GM21515 (cell line): ENCODE measurements around the gene SLC15A2.
"Not testable (repeated sequence)": the region's sequence is repeated elsewhere in the genome, so short reads cannot be mapped to it uniquely, and the experiment has no call there.

Experiments
- ATAC-seq: cut with Tn5 transposase; IDR thresholded peaks from one replicate; pipeline ENCODE4 v1.9.1; 2021; ENCODE audit not compliant: unreplicated experiment

SLC15A2 gene

DNA sequence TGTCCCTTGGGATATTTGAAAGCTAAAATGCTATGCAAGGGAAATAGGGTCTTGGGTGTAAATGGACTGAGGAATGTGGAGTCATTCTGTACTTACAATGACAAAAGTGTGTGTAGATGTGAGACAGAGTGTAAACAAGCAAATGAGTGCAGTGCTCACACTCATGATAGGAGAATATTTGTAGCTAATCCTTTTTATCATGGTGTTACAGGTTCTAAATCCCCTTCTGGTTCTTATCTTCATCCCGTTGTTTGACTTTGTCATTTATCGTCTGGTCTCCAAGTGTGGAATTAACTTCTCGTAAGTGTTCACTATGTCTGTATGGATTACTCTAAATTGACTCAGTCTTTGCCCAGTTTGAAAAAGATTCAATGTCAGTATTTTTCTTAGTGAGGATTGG is 30.5 kb downstream of the SLC15A2 start:
- no peak for ATAC-seq

GRCh38 chr3:121926380-121926779 is 32.2 kb downstream of the SLC15A2 start:
- ATAC-seq: no peak

- not testable (repeated sequence) for ATAC-seq
Measured at GRCh38 chr3:121938141-121938855, 44.1 kb downstream of the SLC15A2 start.

DNA sequence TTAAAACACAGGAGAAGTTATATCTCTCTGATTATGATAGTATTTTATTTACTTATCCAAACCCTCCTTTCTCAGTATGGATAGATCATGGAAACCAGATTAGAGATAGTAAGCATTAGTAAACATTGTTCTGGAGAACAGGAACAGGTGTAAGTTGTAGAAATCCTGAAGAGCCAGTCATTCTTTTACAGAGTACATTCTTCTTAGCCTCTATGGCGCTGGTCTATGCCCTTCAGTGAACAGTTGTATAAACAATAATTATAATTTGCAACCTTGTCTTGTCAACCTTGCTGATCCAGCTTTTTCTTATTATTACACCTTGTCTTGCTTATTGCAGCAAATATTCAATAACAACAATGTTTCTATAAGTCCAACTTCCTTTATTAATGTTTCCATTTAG is 47.4 kb downstream of the SLC15A2 start:
- ATAC-seq: no peak

DNA sequence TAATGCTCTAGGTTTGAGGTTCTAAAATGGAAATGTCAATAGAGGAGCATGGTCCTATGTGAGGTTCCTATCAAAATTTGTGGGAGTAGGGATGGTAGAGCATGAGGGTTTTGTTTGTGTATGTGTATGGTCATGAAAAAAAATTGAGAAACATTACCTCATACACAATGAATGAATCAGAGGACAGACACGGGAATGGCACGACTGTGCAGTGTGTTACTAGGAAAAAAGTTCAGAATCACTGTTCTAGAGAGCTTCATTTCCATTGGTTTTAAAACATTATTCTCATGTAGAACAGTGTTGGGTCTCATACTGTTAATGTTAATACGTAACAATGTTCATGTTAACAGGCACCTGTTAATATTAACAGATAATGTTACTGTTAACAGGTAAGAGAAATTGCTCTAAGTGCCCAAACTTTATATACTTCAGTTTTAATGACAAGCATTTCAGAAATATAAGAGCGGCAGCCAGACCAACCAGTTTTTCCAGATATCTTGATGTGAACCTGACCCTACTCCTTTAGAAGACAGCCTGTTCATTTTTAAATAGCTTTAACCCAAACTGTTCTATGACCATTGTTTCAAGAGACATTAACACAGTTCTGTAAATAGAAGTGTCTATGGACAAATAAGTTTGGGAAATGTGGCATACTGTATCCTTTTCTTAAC is 48.0 kb downstream of the SLC15A2 start:
- ATAC-seq: no peak

DNA sequence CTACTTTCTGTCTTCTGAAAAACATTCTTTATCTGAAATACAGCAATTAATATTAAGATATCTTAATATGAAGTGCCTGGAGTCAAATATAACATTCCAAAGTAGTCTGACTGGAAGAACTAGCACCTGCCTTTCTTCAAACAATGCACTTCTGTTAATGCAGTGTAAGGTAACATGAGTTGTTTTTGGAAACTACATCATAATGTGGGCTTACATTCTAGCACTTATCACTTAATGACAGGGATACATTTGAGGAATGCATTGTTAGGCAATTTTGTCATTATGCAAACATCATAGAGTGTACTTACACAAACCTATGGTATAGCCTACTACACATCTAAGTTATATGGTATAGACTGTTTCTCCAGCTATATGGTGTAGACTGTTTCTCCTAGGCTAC is 49.2 kb downstream of the SLC15A2 start:
- ATAC-seq: no peak

GRCh38 chr3:121948641-121949040 is 54.4 kb downstream of the SLC15A2 start:
- no peak for ATAC-seq

GRCh38 chr3:121951291-121951919 is 57.2 kb downstream of the SLC15A2 start:
- no peak for ATAC-seq

GRCh38 chr3:121956363-121956762 is 62.2 kb downstream of the SLC15A2 start:
- no peak for ATAC-seq

GRCh38 chr3:121957674-121958415 is 63.6 kb downstream of the SLC15A2 start:
- ATAC-seq: no peak

DNA sequence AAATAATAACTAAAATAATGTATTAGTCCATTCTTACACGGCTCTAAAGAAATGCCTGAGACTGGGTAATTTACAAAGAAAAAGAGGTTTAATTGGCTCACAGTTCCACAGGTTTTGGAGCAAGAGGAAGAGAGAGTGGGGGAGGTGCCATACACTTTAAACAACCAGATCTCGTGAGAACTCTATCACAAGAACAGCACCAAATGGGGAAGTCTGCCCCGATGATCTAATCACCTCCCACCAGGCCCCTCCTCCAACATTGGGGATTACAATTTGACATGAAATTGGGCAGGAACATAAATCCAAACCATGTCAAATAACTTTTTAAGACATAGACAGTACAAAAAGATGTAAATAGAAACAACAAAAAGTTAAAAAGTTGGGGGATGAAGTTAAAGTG is 64.6 kb downstream of the SLC15A2 start:
- no peak for ATAC-seq

DNA sequence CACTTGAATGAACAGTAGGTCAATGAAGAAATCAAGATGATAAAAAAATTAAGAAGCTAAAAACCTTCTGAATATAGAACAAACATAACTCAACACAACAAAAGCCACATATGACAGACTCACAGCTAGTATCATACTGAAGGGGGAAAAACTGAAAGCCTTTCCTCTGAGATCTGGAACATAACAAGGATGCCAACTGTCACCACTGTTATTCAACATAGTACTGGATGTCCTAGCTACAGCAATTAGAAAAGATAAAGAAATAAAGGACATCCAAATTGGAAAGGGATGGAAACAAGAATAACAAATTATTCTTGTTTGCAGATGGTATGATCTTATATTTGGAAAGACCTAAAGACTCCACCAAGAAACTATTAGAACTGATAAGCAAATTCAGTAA is 67.1 kb downstream of the SLC15A2 start:
- no peak for ATAC-seq

GRCh38 chr3:121962443-121962842 is 68.2 kb downstream of the SLC15A2 start:
- no peak for ATAC-seq

- ATAC-seq: no peak
Measured at GRCh38 chr3:121963608-121964007, 69.4 kb downstream of the SLC15A2 start.

DNA sequence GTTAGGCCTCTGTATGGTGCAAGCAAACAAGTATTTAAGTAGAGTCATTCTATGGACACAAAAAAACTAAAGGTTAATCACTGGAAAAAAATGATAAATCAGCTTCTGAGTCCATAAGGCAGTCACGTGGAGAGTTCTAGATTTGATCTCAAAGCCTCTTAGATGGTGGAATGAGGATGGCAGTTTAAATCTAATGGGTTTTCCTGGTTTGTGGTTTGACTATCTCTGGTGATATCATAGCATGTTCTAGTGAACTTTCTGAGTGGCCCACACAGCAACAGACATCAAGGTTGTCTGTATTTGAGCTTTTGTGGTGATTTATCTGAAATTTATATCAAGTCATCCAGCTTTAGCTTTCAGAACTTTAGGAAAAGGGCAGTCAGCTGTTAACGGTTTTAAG is 75.4 kb downstream of the SLC15A2 start:
- ATAC-seq: no peak

DNA sequence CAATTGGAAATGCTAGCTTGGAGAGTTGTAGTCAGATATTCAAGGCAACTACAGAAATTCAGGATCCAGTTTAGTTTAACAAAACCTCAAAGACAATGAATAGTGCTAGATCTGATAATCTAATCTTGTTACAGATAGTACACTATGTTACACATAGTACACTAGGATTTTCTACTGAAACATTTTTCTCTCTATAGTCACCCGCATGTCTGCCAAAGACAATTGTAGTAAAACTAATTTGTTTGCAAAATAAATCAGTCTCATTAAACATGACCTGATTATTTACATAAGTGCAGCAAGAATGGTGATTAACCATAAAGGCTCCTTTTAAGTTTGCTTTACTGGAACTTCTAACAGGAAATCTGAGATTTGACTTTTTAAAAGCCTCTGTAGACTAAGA is 75.8 kb downstream of the SLC15A2 start:
- no peak for ATAC-seq

DNA sequence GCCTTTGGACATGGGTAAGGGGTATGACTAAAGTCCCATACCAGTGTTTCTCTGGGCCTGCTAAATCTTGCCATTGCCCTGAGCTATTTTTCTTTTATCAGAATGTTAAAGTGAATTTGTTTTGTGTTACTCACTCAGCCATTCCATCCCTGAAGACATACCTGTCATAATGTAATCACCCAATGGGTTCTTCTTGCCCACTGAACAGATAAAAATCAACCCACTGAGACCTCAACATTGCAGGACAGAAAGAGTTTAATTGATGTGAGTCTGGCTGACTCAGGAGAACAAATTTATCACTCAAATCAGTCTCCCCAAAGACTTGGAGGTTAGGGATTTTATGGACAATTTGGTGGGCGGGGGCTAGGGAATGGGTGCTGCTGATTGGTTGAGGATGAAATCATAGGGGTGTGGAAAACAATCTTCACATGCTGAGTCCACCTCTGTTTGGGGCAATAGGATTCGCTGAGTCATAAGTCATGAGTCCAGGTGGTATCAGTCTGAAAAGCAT is 80.5 kb downstream of the SLC15A2 start:
- ATAC-seq: no peak

GRCh38 chr3:121975702-121976302 is 81.6 kb downstream of the SLC15A2 start:
- no peak for ATAC-seq

DNA sequence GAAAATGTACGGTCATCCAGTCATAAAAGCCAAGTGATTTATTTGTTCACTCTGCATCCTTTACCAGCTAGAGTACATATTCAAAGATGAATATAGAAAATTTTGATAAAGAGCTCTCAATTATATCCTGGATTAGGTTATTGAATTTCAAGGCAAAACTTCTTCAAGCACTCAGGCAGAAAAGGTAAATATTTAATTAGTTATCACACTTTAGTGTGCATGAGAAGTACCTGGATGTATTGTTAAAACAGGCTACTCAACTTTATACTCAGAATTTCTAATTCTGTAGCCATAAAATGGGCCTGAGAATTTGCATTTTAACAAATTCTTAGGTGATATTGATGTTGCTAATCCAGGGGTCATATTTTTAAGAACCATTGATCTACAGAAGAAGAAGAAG is 82.5 kb downstream of the SLC15A2 start:
- no peak for ATAC-seq

- no peak for ATAC-seq
Measured at GRCh38 chr3:121979246-121979645, 85.0 kb downstream of the SLC15A2 start.
